HTERT RPE-1 (cell line): ENCODE data around the gene NCAM1.
"Not testable (repeated sequence)": the region's sequence is repeated elsewhere in the genome, so short reads cannot be mapped to it uniquely, and the experiment has no call there.

Experiments used
- in situ Hi-C: fragments of 300-500 bp; cut with MboI; formaldehyde crosslinking; loops from 4 replicates; pipeline ENCODE4 v1.14.3; 2020; ENCODE audit warnings: low sequenced_read_pairs

NCAM1 gene

GRCh38 chr11:113018913-113019312, 57.7 kb downstream of the NCAM1 start:
- in situ Hi-C loops = no loop called here

- in situ Hi-C loops = no loop called here
These were observed 58.5 kb downstream of the NCAM1 start for GRCh38 chr11:113019711-113020110.

- in situ Hi-C loops = no loop called here
These were observed 59.9 kb downstream of the NCAM1 start for GRCh38 chr11:113021111-113021510.

- in situ Hi-C loops = no loop called here
These were observed 61.0 kb downstream of the NCAM1 start for GRCh38 chr11:113022262-113022661.

- in situ Hi-C loops = no loop called here
These were observed 62.0 kb downstream of the NCAM1 start for GRCh38 chr11:113023228-113023627.

- in situ Hi-C loops = no loop called here
These were observed 62.8 kb downstream of the NCAM1 start for GRCh38 chr11:113023986-113024385.

- in situ Hi-C loops = no loop called here
These were observed 65.6 kb downstream of the NCAM1 start for GRCh38 chr11:113026778-113027177.

GRCh38 chr11:113034576-113034975, 73.4 kb downstream of the NCAM1 start:
- in situ Hi-C loops = no loop called here

GRCh38 chr11:113035708-113036107, 74.5 kb downstream of the NCAM1 start:
- in situ Hi-C loops = no loop called here

- in situ Hi-C loops = no loop called here
These were observed 82.5 kb downstream of the NCAM1 start for GRCh38 chr11:113043698-113044097.

GRCh38 chr11:113045146-113045545, 83.9 kb downstream of the NCAM1 start:
- in situ Hi-C loops = no loop called here

GRCh38 chr11:113046866-113047265, 85.6 kb downstream of the NCAM1 start:
- in situ Hi-C loops = no loop called here

GRCh38 chr11:113048820-113049768, 87.9 kb downstream of the NCAM1 start:
- in situ Hi-C loops = no loop called here

GRCh38 chr11:113053042-113053441, 91.8 kb downstream of the NCAM1 start:
- in situ Hi-C loops = not testable (repeated sequence)

GRCh38 chr11:113057038-113057437, 95.8 kb downstream of the NCAM1 start:
- in situ Hi-C loops = no loop called here

GRCh38 chr11:113059548-113059947, 98.3 kb downstream of the NCAM1 start:
- in situ Hi-C loops = no loop called here

GRCh38 chr11:113065330-113065729, 104.1 kb downstream of the NCAM1 start:
- in situ Hi-C loops = no loop called here

GRCh38 chr11:113072237-113072858, 111.1 kb downstream of the NCAM1 start:
- in situ Hi-C loops = no loop called here

GRCh38 chr11:113073290-113073953, 112.2 kb downstream of the NCAM1 start:
- in situ Hi-C loops = no loop called here

GRCh38 chr11:113075586-113076095, 114.4 kb downstream of the NCAM1 start:
- in situ Hi-C loops = no loop called here

GRCh38 chr11:113077379-113077778, 116.2 kb downstream of the NCAM1 start:
- in situ Hi-C loops = no loop called here
